GM19035 (cell line): Measurements from ENCODE around the gene CCDC51.

Source experiments
- ATAC-seq: cut with Tn5 transposase; IDR thresholded peaks from one replicate; pipeline ENCODE4 v1.9.1; 2021; ENCODE audit not compliant: unreplicated experiment

CCDC51 gene

DNA sequence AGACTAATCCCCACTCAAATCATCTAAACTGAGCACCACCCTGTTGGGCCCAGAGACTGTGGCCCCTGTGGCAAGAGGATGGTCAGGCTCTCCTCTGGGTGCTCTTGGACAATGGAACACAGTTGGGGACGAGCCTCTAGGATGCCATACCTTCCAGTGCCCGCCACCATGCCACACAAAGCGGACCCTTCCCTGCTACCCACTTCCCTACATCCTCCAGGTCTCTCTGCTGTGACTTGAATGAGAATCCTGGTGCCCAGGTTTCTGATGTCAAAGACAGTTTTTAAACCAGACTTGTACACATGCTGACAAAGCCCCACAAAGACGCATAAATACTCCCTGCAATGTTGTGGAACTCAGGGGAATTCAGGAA lies 4.7 kb downstream of the CCDC51 start:
- ATAC-seq: no peak

DNA sequence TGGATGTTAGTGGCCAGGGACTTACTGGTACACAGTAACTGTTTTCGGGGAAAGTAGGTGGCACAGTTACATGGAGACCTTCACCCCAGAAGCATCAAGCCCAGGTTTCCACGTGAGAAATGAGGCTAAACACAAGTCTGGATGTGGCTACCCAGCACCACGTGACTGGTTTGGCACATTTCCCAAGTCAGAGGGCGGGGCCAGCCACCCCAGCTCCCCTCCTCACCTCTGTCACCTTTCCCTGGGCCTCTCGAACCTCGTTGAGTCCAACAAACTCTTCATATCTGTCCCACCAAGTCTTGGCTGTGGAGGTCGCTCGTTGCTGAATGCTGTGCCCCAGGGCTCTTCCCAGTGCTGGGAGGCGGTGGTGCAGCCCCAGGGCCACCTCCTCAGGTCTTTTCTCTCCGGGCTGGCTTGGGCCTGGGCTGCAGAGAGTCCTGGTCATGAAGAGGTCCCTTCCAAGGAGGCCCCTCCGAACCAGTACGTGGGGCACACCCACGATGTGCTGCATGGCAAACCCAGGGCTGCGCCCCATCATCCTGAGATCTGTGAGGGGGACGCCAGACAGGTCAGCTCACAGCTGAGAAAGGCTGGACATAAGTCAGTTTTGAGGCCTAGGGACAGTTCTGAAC lies 5.2 kb downstream of the CCDC51 start:
- ATAC-seq: no peak

DNA sequence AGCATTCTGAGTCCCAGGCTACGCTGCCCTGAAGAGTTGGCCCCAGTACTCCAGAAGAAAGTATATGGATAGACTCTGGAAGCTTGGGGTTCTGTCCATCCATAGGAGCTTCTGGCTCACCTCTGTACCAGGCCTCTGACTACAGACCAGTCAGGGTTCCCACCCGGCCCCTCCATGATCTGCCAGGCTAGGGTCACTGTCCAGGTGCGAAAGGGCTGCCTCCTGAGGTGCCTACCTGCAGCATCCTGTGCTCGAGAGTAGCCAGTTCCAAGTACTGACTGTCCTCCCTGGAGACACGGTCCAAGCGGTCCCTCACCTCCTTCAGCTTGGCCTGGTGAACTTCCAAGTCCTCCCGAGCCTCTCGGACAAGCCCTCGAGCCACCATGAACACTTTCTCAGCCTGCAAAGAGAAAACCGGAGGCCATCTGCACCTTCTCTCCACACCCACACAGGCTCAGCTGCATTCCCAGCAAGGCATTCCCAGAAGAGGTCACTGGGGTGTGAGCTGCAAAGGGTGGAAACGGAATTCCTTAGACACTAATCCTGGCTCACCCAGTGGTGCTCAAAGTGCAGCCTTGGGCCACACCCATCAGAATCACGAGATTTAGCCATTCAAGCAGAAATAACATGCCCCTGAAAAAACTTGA lies 6.3 kb downstream of the CCDC51 start:
- no peak for ATAC-seq

- no peak for ATAC-seq
Measured at GRCh38 chr3:48432411-48433371, 7.2 kb downstream of the CCDC51 start.

GRCh38 chr3:48431224-48432029 lies 8.5 kb downstream of the CCDC51 start:
- no peak for ATAC-seq

- no peak for ATAC-seq
Measured at GRCh38 chr3:48430708-48431101, 9.2 kb downstream of the CCDC51 start.

DNA sequence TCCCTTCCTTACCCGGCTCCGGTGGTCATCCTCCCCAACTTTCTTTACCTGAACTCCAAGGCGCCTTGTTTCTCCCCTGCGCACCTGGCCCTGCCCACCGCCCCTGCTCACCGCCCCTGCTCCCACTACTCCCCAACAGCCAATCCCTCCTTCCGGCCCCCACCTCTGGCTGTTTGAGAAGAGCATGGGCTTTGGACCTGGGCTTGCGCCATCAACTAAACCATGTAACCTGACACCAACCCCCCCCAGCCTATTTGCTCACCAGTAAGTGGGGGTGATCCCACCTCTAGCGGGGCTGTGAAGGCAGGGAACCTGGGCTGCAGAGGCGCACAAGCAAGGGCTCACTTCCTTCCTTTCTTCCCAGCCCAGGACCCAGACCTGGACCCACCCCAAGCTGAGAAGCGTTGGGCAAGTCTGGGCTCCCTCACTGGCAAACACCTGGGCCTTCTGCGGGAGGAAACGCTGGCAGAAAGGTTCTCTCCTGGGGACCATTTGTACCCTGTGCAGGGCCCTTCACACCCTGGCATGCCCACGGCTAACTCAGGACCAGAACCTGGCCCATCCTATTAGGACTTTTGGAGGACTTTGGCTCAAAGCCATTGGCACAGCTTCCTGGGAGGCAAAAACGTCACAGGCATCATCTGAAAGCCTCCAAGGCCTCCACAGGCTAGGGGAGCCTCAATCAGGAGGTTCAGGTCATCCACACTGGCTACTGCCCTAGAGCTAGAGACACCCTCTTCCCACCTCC lies 9.8 kb downstream of the CCDC51 start, which contains the start of gene PLXNB1:
TSS of gene PLXNB1 (minus strand) at position 127 of the 748 bp plus-strand sequence. CDS start 5,475 bp downstream, outside the sequence.
- no peak for ATAC-seq

DNA sequence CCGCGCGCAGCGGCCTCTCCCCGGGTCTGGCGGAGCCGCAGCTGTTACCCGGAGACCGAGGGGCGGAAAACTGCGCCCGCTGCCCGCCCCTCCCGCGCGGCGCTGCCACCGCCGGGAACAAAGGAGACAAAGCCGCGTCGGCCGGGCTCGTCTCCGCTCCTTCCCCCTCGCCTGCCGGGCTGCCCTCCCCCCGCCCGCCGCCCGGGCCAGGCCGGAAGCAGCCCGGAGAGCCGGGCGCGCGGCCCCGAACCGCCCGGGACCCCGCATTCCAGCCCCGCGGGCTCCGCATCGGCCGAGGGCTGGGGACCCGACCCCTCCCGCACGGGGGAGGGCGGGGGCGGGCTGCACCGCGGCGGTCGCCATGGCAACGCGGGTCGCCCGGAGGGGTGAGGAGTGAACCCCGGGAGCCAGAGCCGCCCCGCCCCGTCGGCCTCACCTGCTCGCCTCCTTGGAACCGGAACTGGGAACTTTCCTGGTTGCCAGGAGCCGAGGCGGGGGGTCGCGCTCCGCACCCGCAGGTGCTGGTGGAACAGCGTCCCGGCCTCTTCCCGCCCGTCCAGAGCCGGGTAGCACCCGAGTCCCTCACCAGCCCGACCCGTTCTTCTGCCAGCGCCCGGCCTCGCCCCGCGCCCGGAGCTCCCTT lies 10.5 kb downstream of the CCDC51 start:
- ATAC-seq: no peak

DNA sequence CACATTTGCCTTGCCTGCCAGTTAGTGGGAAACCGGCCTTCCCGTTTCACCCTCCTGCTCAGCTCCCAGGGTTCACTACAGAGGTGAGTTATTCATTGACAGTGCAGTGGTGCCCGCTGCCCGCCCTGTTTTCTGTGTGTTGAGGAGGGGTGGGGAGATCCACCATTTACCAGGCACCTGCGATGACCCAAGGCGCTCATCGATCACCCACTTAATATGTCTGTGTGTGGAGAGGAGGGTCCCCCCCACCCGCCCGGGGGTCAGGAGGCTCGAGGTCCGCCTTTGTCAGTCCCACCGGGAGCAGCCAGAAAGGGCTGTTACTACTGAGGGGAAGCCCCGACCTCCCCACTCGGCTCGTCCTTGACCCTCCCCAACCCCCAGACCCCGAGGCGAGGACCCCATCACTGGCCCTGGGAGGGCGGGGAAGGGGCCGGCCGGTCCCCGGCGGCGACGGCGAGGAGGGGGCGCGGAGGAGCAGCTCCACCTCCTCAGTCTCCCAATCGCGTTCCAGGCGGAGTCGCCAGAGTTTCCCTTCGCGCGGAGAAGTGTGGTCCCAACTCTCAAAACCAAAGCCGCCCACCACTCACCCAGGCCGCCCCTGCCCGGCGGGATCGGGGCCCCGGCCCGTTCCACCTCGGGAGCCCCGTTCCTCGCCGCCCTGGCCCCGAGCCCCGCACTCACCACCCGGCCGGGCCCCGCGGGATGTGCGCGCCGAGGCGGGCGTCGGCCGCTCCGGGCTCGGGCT lies 11.2 kb downstream of the CCDC51 start:
- ATAC-seq: no peak

DNA sequence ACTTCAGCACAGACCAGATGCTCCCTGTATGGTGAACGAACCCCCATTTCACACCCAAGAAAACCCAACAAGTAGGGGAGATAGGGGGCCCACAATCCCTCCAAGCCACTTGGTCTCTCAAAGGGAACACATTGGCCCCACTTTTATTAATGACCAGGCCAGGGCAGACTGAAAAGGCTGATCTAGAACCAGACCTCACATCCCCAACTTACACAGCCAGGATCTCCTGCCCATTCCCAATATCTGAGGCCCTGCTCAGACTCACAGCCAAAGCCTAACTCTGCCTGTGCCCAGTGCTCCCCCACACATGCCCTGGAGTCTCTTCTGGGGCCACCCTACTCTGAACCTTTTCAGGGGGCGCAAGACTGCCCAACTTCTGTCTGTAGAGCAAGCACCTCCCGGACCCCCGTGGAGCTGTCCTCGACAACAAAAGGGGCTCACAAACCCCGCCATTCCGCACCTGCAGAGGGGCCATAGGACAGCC lies 11.8 kb downstream of the CCDC51 start:
- no peak for ATAC-seq

- ATAC-seq: no peak
Measured at GRCh38 chr3:48427630-48427962, 12.3 kb downstream of the CCDC51 start.

DNA sequence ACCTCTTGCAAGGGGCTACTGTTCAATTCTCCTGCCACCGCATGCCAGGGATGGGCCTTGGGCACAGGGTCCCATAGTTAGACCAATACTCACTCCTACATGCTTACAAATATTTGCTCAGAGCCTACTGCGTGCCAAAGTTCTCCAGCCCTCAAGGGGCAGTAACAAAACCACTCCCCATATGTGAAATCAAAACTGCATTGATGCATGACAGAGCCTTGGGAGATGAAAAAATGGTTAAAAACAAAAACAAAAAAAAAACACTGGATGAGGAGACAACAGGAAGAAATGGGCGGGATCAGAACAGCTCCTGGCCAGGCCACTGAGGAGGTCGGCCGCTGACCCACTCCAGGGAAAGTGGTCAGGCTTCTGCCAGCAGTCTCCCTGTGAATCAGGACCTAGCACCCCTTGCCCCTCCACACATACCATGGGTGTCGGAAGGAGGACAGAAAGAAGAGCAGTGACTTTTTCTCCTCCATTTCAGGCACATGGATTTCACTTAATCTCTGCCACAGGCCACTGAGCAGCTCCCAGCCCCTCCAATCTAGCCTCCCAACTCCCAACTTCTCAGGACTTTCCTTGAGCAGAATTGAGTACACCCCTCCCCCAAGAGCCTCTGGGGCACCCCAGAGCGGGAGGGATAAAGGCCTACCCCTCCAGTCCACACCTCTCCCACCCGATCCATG lies 12.8 kb downstream of the CCDC51 start:
- no peak for ATAC-seq

DNA sequence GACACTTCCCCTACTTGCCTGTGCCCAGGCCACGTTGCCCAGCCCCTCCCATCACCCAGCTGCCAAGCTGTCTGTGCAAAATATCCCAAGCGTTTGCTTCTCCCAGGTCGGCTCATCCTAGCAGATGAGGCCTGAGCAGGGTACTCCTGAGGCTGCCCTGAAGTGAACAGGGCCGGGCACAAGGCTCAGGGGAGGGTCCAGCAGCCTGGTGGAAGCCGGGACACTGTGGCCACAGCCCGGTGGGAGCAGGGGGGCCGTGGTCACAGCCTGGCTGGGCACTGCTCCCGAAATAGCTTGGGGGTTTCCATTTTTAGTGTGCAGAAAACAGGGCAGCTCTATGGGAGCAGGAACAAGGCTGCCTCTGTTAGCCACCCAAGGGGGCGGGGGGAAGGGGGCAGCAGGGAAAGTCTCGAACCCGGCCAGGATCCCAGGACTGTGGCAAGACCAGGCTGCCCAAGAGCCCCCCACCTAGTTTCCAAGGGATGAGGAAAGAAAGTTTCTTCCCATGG lies 13.5 kb downstream of the CCDC51 start:
- ATAC-seq: no peak

DNA sequence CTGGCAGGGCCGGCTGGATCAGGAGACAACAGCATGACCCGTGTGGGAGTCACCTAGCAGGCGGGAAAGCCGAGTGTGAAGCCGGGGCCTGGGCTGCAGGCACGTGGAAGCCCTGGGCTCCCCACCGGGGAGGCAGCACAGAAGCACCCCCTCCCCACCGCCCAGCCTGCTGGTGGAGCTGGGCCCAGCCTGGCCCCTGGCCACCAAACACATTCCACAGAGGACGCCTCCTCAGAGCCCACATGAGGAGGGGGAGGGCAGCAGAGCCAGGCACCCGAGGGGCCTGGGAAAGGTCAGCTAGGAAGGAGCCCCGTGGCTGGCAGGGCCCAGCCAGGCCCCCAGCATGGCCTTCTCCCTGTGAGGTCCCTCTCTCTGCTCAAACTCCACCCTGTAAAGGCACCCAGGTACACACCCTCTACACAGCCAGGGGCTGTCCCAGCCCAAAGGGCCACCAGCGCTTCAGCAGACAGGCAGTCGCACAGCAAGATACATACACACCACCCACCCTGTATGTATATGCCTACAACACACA lies 14.6 kb downstream of the CCDC51 start:
- ATAC-seq: no peak

GRCh38 chr3:48423883-48424695 lies 15.8 kb downstream of the CCDC51 start:
- no peak for ATAC-seq

DNA sequence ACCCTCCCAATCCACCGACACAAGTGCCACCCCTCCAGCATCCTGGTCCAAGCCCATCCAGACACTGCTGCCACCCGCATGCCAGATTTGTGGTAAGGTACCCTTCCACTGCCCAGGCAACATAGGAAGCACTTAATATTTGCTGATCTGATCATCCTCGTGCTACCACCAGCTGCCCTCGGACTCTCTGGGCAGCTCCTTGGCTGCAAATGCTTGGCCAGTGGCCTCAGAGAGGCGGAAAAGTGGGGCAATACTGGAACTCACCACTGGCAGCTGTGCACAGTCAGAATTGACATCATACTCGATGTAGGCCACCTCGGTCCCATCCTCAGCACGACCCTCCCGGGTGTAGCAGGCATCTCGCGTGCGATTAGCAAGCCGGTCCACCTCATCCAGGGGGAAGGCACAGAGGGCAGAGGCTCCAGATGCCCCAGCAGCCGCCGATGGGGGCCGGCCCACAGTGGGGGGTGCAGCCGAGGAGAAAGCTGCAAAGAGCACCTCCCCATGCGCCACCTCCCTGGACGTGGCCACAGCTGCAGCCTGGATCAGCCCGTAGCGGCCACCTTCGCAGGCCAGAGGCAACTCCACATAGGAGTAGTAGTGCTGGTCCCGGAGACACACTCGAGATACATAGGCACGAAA lies 16.6 kb downstream of the CCDC51 start:
- ATAC-seq: no peak

- no peak for ATAC-seq
Measured at GRCh38 chr3:48422681-48423080, 17.2 kb downstream of the CCDC51 start.
